Mucosa of descending colon (tissue), 3 donors: ENCODE data around the gene GHSR. TPM values are rescaled to one million over a fixed set of nuclear protein-coding genes. Genes with fewer than 3 reads are reported as not detected.

Experiments
- ATAC-seq: fragments of 200-7000 bp; cut with Tn5 transposase; one replicate; pipeline ENCODE4 v1.9.1; 2020; ENCODE audit warnings: mild to moderate bottlenecking, moderate library complexity
- DNase-seq, 3 donors: peaks; one replicate each; pipeline ENCODE4 v3.0.0-alpha.2; 2020
- H3K36me3 ChIP-seq: fragments of 200-600 bp; one replicate; pipeline ENCODE4 v1.8.0; 2021; ENCODE audit warnings: low read depth, mild to moderate bottlenecking
- H3K4me1 ChIP-seq: fragments of 200-600 bp; one replicate; pipeline ENCODE4 v1.8.0; 2021; ENCODE audit warnings: low read depth, mild to moderate bottlenecking
- H3K4me3 ChIP-seq: fragments of 200-600 bp; one replicate; pipeline ENCODE4 v1.8.0; 2021; ENCODE audit warnings: mild to moderate bottlenecking
- H3K9me3 ChIP-seq: fragments of 200-600 bp; one replicate; pipeline ENCODE4 v1.8.0; 2021; ENCODE audit warnings: mild to moderate bottlenecking
- intact Hi-C, 2 donors: fragments of 100-400 bp; cut with DNase I in 1 of 2; cut with micrococcal nuclease in 1 of 2; formaldehyde crosslinking; loops; one replicate each; pipeline versions ENCODE4 v1.11.0 to v1.11.1; 2022; cut with DNase I, micrococcal nuclease
- total RNA-seq, 3 donors: library from RNA; stranded (reverse); fragmentation: NEBNext Ultra II Directional in 2 of 3; extraction: Animal tissue kit (Norgen Biotek cat#: 25700) in 2 of 3; gene quantifications; one replicate each; pipeline versions ENCODE4 v1.2.1 to v1.2.4, GENCODE V29; 2021 to 2023
- TF ChIP-seq, protein P1 (sequence below): fragments of 200-600 bp; IDR thresholded peaks from one replicate; pipeline ENCODE4 v1.8.0; 2022; ENCODE audit warnings: antibody characterized with exemption, mild to moderate bottlenecking
- donor health status: DM: no; HTN: no; CAD: no; lungs with moderate emphysema.
- donor health status: DM: no; HTN: no; CAD: no.
- donor health status: DM: no; HTN: yes; CAD: no.

Gene GHSR
- total RNA-seq, 3 donors from 2014 or later, result not detected

DNA sequence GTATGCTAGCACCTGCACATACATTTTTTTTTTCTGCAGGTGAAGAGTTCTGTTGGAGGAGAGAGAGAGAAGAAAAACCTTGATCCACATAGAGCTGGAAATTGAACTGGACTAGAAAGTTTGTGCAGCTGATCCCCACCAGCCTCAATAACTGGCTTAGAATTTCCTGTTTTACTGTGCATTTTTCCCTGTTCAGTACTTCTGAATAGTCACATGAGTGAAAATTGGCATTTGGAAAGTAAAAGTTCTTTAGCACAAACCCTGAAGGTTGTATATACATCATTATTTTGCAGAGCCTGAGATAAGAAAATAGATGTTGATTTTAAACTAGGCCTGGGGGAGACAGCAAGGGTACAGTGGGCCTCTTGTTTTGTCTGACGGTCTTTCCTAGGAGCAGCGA, 42.3 kb downstream of the GHSR start:
- H3K36me3 ChIP-seq, result no peaks in the 10 kb centered on the region
- ATAC-seq (no peak), DNase-seq (no peak)
- H3K4me3 ChIP-seq, result no peak overlapping the region
- intact Hi-C loops, result no loop called here
- no peaks in the 10 kb centered on the region for H3K4me1 ChIP-seq
- TF ChIP-seq, protein P1, sequence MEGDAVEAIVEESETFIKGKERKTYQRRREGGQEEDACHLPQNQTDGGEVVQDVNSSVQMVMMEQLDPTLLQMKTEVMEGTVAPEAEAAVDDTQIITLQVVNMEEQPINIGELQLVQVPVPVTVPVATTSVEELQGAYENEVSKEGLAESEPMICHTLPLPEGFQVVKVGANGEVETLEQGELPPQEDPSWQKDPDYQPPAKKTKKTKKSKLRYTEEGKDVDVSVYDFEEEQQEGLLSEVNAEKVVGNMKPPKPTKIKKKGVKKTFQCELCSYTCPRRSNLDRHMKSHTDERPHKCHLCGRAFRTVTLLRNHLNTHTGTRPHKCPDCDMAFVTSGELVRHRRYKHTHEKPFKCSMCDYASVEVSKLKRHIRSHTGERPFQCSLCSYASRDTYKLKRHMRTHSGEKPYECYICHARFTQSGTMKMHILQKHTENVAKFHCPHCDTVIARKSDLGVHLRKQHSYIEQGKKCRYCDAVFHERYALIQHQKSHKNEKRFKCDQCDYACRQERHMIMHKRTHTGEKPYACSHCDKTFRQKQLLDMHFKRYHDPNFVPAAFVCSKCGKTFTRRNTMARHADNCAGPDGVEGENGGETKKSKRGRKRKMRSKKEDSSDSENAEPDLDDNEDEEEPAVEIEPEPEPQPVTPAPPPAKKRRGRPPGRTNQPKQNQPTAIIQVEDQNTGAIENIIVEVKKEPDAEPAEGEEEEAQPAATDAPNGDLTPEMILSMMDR, result no peak
- H3K9me3 ChIP-seq, result no peaks in the 10 kb centered on the region

DNA sequence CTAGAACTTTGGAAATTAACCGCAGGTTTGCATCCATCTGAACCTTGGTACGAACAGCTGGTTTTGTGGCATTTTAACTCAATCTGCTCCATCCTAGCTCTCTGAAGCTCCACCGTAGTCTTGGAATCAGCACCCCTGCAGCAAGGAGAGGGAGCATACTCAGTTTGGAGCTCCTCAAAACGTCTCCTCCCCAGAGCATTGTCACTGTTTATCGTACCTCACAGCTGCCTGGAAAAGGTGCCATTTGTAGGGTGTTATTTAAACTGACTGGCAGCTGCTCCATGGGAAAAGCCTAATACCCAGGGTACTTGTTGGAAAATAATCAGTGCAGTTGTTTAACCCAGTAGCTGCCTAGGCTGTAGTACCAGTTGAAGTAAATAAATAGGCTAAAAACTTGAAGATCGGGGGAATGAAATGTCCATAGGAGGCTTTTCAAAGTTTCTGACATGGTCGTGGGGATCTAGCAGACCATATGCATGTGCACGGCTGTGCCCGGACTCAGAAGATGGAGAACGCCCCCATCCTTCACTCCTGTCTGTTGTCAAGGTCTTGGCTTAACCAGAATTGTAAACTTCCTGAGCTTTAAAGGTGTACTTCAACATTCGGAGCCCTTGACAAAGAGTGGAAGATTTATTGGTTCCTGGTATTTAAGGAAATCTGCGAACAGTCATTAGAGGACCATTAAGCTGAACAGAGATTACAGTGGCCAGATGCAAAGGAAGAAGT, 43.9 kb downstream of the GHSR start:
- intact Hi-C loops, result no loop called here

DNA sequence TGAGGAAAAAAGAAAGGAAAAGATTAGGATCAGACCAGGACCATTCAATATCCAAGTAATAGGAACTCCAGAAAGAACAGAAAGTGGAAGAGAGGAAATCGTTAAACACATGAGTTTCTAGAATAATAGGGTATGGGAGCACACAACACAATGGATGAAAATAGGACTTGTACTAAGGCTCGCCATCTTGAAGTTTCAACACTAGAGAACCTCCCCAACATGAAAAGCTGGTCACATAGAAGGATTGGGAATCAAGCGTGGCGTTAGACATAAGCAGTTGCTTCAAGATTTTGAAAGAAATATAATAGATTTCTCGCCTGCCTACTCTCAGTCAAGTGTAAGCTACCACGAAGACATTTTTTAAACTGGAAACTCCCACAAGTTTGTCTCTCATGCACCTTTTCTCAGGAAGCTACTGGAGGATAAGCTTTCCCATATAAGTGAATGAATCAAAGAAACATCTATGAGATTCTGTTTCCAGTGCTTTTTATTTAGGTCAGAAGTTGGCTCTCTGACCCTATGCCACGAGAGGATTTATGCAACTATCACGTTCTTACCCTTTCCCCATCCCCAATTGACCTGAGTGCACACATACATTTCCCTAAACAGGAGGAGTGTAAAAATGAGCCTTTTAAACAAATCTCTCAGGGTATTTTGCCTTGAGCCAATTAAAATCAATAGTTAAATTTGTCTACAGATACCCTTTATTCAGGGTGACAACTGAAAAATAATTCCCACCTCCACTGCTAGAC, 45.2 kb downstream of the GHSR start:
- no peak for ATAC-seq
- H3K9me3 ChIP-seq, result no peaks in the 10 kb centered on the region
- H3K4me3 ChIP-seq, result no peak overlapping the region
- TF ChIP-seq, protein P1, result no peak
- no peaks in the 10 kb centered on the region for H3K4me1 ChIP-seq
- intact Hi-C loops, result no loop called here
- no peaks in the 10 kb centered on the region for H3K36me3 ChIP-seq
- DNase-seq, result no peak

More for the DNA sequence above, 43.9 kb downstream of the GHSR start:
- no peaks in the 10 kb centered on the region for H3K9me3 ChIP-seq
- DNase-seq, result no peak
- no peak overlapping the region for H3K4me3 ChIP-seq
- TF ChIP-seq, protein P1, result no peak
- no peaks in the 10 kb centered on the region for H3K4me1 ChIP-seq
- no peak for ATAC-seq
- H3K36me3 ChIP-seq, result no peaks in the 10 kb centered on the region

DNA sequence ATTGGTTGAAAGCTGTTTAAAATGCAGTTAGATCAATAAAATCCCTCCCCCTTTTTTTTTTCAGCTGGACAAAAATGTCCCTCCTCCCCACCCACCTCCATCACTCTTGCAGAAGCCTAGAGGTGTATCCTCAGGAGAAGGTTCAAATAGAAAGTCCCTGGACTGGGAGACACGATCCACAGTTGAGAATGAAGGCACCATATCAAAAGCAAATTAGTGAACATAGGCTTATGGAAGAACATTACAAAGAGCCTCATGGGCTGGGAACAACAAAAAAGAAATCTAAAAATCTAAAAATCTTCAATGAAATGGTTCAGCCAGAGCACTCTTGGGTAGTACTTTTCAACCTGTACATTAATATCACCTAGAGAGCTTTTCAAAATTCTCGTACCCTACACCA, 46.2 kb downstream of the GHSR start:
- ATAC-seq (no peak), DNase-seq (no peak)
- Histone ChIP-seq H3K36me3 (no peaks in the 10 kb centered on the region), H3K4me1 (no peaks in the 10 kb centered on the region), H3K9me3 (no peaks in the 10 kb centered on the region), H3K4me3 (no peak overlapping the region)
- intact Hi-C loops, result no loop called here
- TF ChIP-seq, protein P1, result no peak

DNA sequence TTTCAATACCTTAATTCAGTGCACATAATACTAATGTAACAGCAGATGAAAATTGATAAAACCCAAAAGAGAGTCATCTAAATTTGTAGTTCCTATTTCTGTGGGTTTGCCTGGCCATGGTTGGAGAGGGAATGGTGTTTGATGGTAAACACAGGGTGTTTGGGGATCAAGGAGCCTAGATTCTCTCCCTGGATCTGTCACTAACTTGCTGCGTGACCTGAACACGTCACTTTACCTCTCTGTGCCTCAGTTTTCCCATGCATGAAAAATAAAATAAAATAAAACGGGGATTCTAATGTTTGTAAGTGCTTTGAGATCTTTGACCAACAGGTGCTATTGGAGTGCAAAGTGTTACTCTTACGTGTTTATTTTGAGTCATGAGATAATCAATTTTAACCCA, 49.8 kb downstream of the GHSR start:
- DNase-seq, result no peak
- ATAC-seq, result no peak
- TF ChIP-seq, protein P1, result no peak
- Histone ChIP-seq H3K9me3 (no peaks in the 10 kb centered on the region), H3K36me3 (no peaks in the 10 kb centered on the region), H3K4me3 (no peak overlapping the region), H3K4me1 (no peaks in the 10 kb centered on the region)
- intact Hi-C loops, result no loop called here
